ENCODE measurements around the gene MTHFD1.

MTHFD1 gene

GRCh38 chr14:64407329-64407728 lies 19.2 kb downstream of the MTHFD1 start:
- no peak for ATAC-seq
- no peak for DNase-seq

- ATAC-seq (no peak), DNase-seq (no peak)
Measured at GRCh38 chr14:64409126-64409920, 21.2 kb downstream of the MTHFD1 start.

GRCh38 chr14:64410084-64410774 lies 22.1 kb downstream of the MTHFD1 start:
- no peak for DNase-seq
- ATAC-seq, result peak; percentile 57

GRCh38 chr14:64411001-64411400 lies 22.8 kb downstream of the MTHFD1 start:
- no peak for DNase-seq
- no peak for ATAC-seq

- ATAC-seq (no peak), DNase-seq (no peak)
Measured at GRCh38 chr14:64412237-64412636, 24.1 kb downstream of the MTHFD1 start.

- ATAC-seq, result no peak
Measured at GRCh38 chr14:64416348-64416932, 28.3 kb downstream of the MTHFD1 start.

GRCh38 chr14:64417055-64417770 lies 29.1 kb downstream of the MTHFD1 start:
- ATAC-seq, result no peak
- DNase-seq, result no peak

More at GRCh38 chr14:64416348-64416932, 28.3 kb downstream of the MTHFD1 start:
- DNase-seq, result no peak

GRCh38 chr14:64417771-64418125 lies 29.6 kb downstream of the MTHFD1 start:
- ATAC-seq, result no peak
- no peak for DNase-seq

GRCh38 chr14:64419003-64419402 lies 30.9 kb downstream of the MTHFD1 start:
- DNase-seq, result no peak
- ATAC-seq, result no peak

- DNase-seq, result no peak
- no peak for ATAC-seq
Measured at GRCh38 chr14:64421166-64421565, 33.0 kb downstream of the MTHFD1 start.

GRCh38 chr14:64422005-64422404 lies 33.9 kb downstream of the MTHFD1 start:
- no peak for ATAC-seq

GRCh38 chr14:64422756-64423155 lies 34.6 kb downstream of the MTHFD1 start:
- ATAC-seq (peak; percentile 86), DNase-seq (no peak)

More at GRCh38 chr14:64422005-64422404, 33.9 kb downstream of the MTHFD1 start:
- DNase-seq, result no peak

- no peak for DNase-seq
Measured at GRCh38 chr14:64423987-64424386, 35.8 kb downstream of the MTHFD1 start.

GRCh38 chr14:64434528-64434927 lies 46.4 kb downstream of the MTHFD1 start:
- ATAC-seq, result no peak
- DNase-seq, result no peak

More at GRCh38 chr14:64423987-64424386, 35.8 kb downstream of the MTHFD1 start:
- ATAC-seq, result no peak

- ATAC-seq (no peak), DNase-seq (no peak)
Measured at GRCh38 chr14:64438181-64438841, 50.2 kb downstream of the MTHFD1 start.

GRCh38 chr14:64439141-64439540 lies 51.0 kb downstream of the MTHFD1 start:
- DNase-seq (no peak), ATAC-seq (no peak)

GRCh38 chr14:64440494-64440893 lies 52.3 kb downstream of the MTHFD1 start:
- no peak for ATAC-seq
- DNase-seq, result no peak

- DNase-seq, result no peak
- no peak for ATAC-seq
Measured at GRCh38 chr14:64442300-64442988, 54.3 kb downstream of the MTHFD1 start.

- no peak for ATAC-seq
- no peak for DNase-seq
Measured at GRCh38 chr14:64444140-64444539, 56.0 kb downstream of the MTHFD1 start.

GRCh38 chr14:64444984-64445845 lies 57.1 kb downstream of the MTHFD1 start:
- ATAC-seq (peak; percentile 85), DNase-seq (peak; percentile 56)
